Panc1 (cell line): ENCODE data around the gene FBXL3. TPM values are rescaled to one million over a fixed set of nuclear protein-coding genes. Genes with fewer than 3 reads are reported as not detected.

ENCODE experiments used
- ATAC-seq: fragments of 200-7000 bp; cut with Tn5 transposase; 2 replicates; pipeline ENCODE4 v1.9.1; 2020; ENCODE audit warnings: mild to moderate bottlenecking, moderate library complexity
- BruUV-seq: library from RNA; stranded (reverse); fragments of 400-500 nt; replicated peaks from 2 replicates; lab custom pipeline; 2021; lab: Mats Ljungman, UMichigan
- CTCF ChIA-PET: fragments of 300-600 bp; sonication (Branson Sonifier 250); formaldehyde crosslinking; loops from one replicate; lab custom pipeline; 2022; ENCODE audit warnings: antibody characterized with exemption; lab: Charles Lee
- POLR2A ChIA-PET: fragments of 300-600 bp; sonication (Branson Sonifier 250); formaldehyde crosslinking; loops from one replicate; lab custom pipeline; 2022; ENCODE audit warnings: antibody characterized with exemption; lab: Charles Lee
- DNase-seq: peaks from one replicate; pipeline ENCODE4 v3.0.0-alpha.2; 2010; ENCODE audit warnings: low read depth, low spot score
- H3K27ac ChIP-seq: 2 replicates; pipeline ENCODE4 v1.5.1; 2011; ENCODE audit warnings: mild to moderate bottlenecking, low read length, inconsistent platforms
- H3K27me3 ChIP-seq: fragments of 200-500 bp; sonication (Bioruptor generic); 2 replicates; pipeline ENCODE4 v1.6.0; 2014; ENCODE audit warnings: low read length, inconsistent platforms; ENCODE audit not compliant: control insufficient read depth, insufficient read depth
- H3K36me3 ChIP-seq: fragments of 200-500 bp; sonication (Bioruptor generic); 2 replicates; pipeline ENCODE4 v1.5.1; 2014; ENCODE audit warnings: inconsistent platforms, mild to moderate bottlenecking, low read length, moderate library complexity; ENCODE audit not compliant: control insufficient read depth, insufficient read depth
- H3K4me1 ChIP-seq: 2 replicates; pipeline ENCODE4 v1.5.1; 2011; ENCODE audit warnings: inconsistent platforms, mild to moderate bottlenecking, low read length, moderate library complexity; ENCODE audit not compliant: control insufficient read depth, insufficient read depth
- H3K4me3 ChIP-seq, 2 experiments: 2 replicates each; pipeline ENCODE4 v1.5.1; 2011 to 2012; ENCODE audit warnings: low read depth in 2 of 2, low read length in 2 of 2, mild to moderate bottlenecking in 2 of 2, inconsistent platforms in 1 of 2, moderate library complexity in 1 of 2
- H3K9me3 ChIP-seq: fragments of 200-500 bp; sonication (Bioruptor generic); 2 replicates; pipeline ENCODE4 v1.5.1; 2014; ENCODE audit warnings: low read depth, mild to moderate bottlenecking, inconsistent platforms, low read length, moderate library complexity; ENCODE audit not compliant: control insufficient read depth, insufficient read depth
- CTCF ChIP-seq: fragments of 450-650 bp; IDR thresholded peaks from 2 replicates; pipeline ENCODE4 v1.5.1; 2017; ENCODE audit warnings: mild to moderate bottlenecking
- POLR2AphosphoS5 ChIP-seq: IDR thresholded peaks from 2 replicates; pipeline ENCODE4 v1.6.1; 2012; ENCODE audit warnings: mild to moderate bottlenecking, low read depth, low read length, moderate library complexity
- REST ChIP-seq, 2 experiments: IDR thresholded peaks; 2 replicates each; pipeline ENCODE4 v1.6.1; 2011 to 2012; ENCODE audit warnings: low read depth in 2 of 2, control low read depth in 1 of 2, low read length in 1 of 2, mild to moderate bottlenecking in 1 of 2, moderate library complexity in 1 of 2; ENCODE audit not compliant: insufficient read depth in 1 of 2
- SIN3A ChIP-seq: IDR thresholded peaks from 2 replicates; pipeline ENCODE4 v1.6.1; 2012; ENCODE audit warnings: low read depth, mild to moderate bottlenecking, low read length, moderate library complexity, borderline replicate concordance; ENCODE audit not compliant: insufficient read depth
- TCF7L2 ChIP-seq: IDR thresholded peaks from 2 replicates; pipeline ENCODE4 v1.6.1; 2011; ENCODE audit warnings: mild to moderate bottlenecking, low read depth, low read length, inconsistent platforms
- in situ Hi-C: cut with HindIII; loops from 2 replicates; pipeline ENCODE4 v1.10.0; 2016; ENCODE audit warnings: low sequenced_read_pairs, low pct_unique_long_range_greater_than_20kb
- intact Hi-C: fragments of 100-400 bp; cut with micrococcal nuclease; formaldehyde crosslinking; loops from one replicate; pipeline ENCODE4 v1.10.0; 2022; ENCODE audit not compliant: unreplicated experiment
- total RNA-seq: library from RNA; stranded (reverse); gene quantifications from one replicate; pipeline ENCODE4 v1.2.1, GENCODE V29; 2021; ENCODE audit not compliant: unreplicated experiment

FBXL3 gene
- total RNA-seq, 1 experiment from 2014 or later = 18.5 TPM

GRCh38 chr13:77042566-77043177 is 15.7 kb upstream of the FBXL3 start:
- intact Hi-C loops = no loop called here
- in situ Hi-C loops = no loop called here
- H3K27me3 ChIP-seq = no peaks in the 10 kb centered on the region
- no peak for ATAC-seq
- DNase-seq = no peak
- no peak overlapping the region for H3K27ac ChIP-seq
- ChIA-PET POLR2A (interaction anchor here (0.6 kb wide), 1 partner anchor 12 kb away, joined by 3 read pairs; no protein-coding TSS in a partner anchor), CTCF (no interaction called here)
- no peaks in the 10 kb centered on the region for H3K4me1 ChIP-seq
- H3K36me3 ChIP-seq = no peaks in the 10 kb centered on the region; the same call in 1 of the 2 replicates
- TF ChIP-seq REST (IDR thresholded peaks at IDR 0.05; ENCODE audit: insufficient read depth in 1 of 2, low read depth in 2 of 2, low read length in 1 of 2) (no peak), TCF7L2 (no peak), CTCF (no peak), SIN3A (no peak), POLR2AphosphoS5 (no peak)
- no peaks in the 10 kb centered on the region for H3K9me3 ChIP-seq
- no peak overlapping the region for H3K4me3 ChIP-seq
- no TSS peak for BruUV-seq

GRCh38 chr13:77040835-77041234 is 13.9 kb upstream of the FBXL3 start:
- Histone ChIP-seq H3K27me3 (no peaks in the 10 kb centered on the region), H3K27ac (no peak overlapping the region), H3K36me3 (no peaks in the 10 kb centered on the region; the same call in 1 of the 2 replicates), H3K4me3 (no peak overlapping the region), H3K9me3 (no peaks in the 10 kb centered on the region), H3K4me1 (no peaks in the 10 kb centered on the region)
- in situ Hi-C loops (no loop called here), intact Hi-C loops (no loop called here)
- ATAC-seq (no peak), DNase-seq (no peak)
- no TSS peak for BruUV-seq
- CTCF ChIA-PET = no interaction called here
- no peak for TF ChIP-seq SIN3A
- no peak for TF ChIP-seq REST (IDR thresholded peaks at IDR 0.05; ENCODE audit: insufficient read depth in 1 of 2, low read depth in 2 of 2, low read length in 1 of 2)
- POLR2A ChIA-PET = no interaction called here
